WI38 (cell line): Measurements from ENCODE around the gene CEL.

ENCODE experiments used
- H3K4me3 ChIP-seq: 2 replicates; pipeline ENCODE4 v1.5.1; 2011; ENCODE audit warnings: low read depth, mild to moderate bottlenecking, control low read depth, low read length
- TF ChIP-seq, protein P1 (sequence below): IDR thresholded peaks from 2 replicates; pipeline ENCODE4 v1.5.1; 2012; ENCODE audit warnings: low read depth, mild to moderate bottlenecking, control low read depth, low read length

CEL gene

GRCh38 chr9:133117271-133118178, 55.7 kb downstream of the CEL start:
- H3K4me3 ChIP-seq = no peak overlapping the region
- TF ChIP-seq, protein P1, sequence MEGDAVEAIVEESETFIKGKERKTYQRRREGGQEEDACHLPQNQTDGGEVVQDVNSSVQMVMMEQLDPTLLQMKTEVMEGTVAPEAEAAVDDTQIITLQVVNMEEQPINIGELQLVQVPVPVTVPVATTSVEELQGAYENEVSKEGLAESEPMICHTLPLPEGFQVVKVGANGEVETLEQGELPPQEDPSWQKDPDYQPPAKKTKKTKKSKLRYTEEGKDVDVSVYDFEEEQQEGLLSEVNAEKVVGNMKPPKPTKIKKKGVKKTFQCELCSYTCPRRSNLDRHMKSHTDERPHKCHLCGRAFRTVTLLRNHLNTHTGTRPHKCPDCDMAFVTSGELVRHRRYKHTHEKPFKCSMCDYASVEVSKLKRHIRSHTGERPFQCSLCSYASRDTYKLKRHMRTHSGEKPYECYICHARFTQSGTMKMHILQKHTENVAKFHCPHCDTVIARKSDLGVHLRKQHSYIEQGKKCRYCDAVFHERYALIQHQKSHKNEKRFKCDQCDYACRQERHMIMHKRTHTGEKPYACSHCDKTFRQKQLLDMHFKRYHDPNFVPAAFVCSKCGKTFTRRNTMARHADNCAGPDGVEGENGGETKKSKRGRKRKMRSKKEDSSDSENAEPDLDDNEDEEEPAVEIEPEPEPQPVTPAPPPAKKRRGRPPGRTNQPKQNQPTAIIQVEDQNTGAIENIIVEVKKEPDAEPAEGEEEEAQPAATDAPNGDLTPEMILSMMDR = no peak

DNA sequence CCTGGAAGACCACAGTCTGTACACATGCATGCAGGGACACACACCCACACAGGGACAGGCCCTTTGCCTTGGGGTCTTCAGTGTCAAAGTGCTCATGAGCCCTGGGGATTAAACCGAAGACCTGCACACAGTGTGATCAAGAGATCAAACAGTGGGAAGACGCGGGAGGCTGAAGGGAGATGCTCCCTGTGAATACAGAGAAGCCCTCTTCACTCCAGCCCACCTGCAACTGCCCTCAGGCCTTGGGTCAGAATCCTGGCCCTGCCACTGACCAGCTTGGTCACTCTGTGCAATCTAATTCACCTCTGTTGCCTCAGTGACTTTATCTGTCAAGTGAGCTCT, 56.4 kb downstream of the CEL start:
- H3K4me3 ChIP-seq = no peak overlapping the region
- TF ChIP-seq, protein P1 = no peak

DNA sequence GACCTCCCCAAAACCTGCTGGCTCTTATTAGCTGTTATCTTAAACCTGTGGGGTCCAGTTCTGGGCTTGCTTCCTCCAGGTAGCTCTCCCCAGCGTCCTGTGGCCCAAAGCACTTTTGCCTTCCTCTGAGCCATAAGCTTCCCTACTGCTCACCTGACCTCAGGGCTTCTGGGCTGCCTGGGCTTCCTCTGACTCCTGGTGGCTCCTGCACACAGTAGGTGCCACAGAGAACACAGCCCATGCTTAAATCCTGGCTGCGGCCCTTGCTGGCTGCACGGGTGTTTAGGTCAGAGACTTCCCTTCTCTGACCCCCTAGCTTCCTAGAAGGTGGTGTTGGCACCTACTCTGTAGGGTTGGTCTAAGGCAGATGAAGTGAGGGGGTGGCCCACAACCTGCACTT, 56.8 kb downstream of the CEL start:
- TF ChIP-seq, protein P1 = no peak
- H3K4me3 ChIP-seq = no peak overlapping the region

GRCh38 chr9:133119103-133119845, 57.5 kb downstream of the CEL start:
- H3K4me3 ChIP-seq = no peak overlapping the region
- TF ChIP-seq, protein P1 = no peak

GRCh38 chr9:133119846-133120500, 58.2 kb downstream of the CEL start:
- H3K4me3 ChIP-seq = peak overlapping the region; percentile 74
- TF ChIP-seq, protein P1 = no peak

GRCh38 chr9:133120501-133121197, 58.9 kb downstream of the CEL start:
- TF ChIP-seq, protein P1 = no peak
- peak overlapping the region; percentile 74 for H3K4me3 ChIP-seq
